Hepatocyte (in vitro differentiated cells): Measurements from ENCODE around the gene SLC39A11.

ENCODE experiments used
- CTCF ChIP-seq: fragments of 200-600 bp; sonication (generic); IDR thresholded peaks from 2 replicates; pipeline ENCODE4 v1.5.1; 2016; ENCODE audit warnings: antibody characterized with exemption, mild to moderate bottlenecking; ENCODE audit not compliant: poor library complexity
- EZH2 ChIP-seq: fragments of 200-600 bp; sonication (generic); IDR thresholded peaks from 2 replicates; pipeline ENCODE4 v1.6.1; 2016; ENCODE audit warnings: antibody characterized with exemption, mild to moderate bottlenecking, borderline replicate concordance

GRCh38 chr17:72898725-72899124 is 193.8 kb downstream of the SLC39A11 start:
- TF ChIP-seq CTCF: no peak
- TF ChIP-seq EZH2: no peak
